HG03442 (cell line): ENCODE results near the gene CD38.
"Not testable (repeated sequence)": the region's sequence is repeated elsewhere in the genome, so short reads cannot be mapped to it uniquely, and the experiment has no call there.

Experiments
- ATAC-seq: cut with Tn5 transposase; IDR thresholded peaks from one replicate; pipeline ENCODE4 v1.9.1; 2021; ENCODE audit warnings: mild to moderate bottlenecking, moderate library complexity; ENCODE audit not compliant: unreplicated experiment

Gene CD38

DNA sequence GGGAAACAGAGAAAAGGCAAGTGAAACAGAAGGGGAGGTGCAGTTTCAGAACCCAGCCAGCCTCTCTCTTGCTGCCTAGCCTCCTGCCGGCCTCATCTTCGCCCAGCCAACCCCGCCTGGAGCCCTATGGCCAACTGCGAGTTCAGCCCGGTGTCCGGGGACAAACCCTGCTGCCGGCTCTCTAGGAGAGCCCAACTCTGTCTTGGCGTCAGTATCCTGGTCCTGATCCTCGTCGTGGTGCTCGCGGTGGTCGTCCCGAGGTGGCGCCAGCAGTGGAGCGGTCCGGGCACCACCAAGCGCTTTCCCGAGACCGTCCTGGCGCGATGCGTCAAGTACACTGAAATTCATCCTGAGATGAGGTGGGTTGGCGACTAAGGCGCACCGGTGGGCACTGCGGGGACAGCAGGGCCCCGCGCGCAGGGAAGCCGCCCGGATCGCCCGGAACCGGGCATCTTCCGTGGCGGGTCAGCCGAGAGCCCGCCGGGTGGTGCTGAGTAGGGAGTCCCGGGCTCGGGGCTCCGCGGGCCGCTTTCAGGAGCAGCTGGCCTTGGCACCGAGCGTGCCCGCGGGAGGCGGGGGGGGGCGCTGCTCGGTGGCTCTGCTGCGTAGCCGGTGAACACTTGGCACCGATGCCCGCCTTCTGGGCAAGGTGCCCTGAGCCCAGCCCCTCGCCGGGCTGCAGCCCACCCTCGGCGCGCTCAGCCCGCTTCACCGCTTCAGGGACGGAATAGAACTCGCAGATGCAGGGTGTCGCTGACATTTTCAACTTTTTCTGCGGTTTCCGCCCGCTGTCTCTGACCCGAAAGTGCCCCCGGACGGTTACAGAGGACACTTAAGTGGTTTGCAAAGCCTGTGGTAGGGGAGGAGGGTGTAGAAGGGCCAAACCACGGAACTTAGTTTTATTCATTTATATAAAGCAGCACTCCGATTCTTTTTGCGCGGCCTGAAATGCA, at the start of gene CD38:
Gene CD38, plus strand, starts transcription at position 40 of the 953 bp plus-strand sequence. Its CDS starts 87 bp downstream, at position 127.
- peak; percentile 60 for ATAC-seq

DNA sequence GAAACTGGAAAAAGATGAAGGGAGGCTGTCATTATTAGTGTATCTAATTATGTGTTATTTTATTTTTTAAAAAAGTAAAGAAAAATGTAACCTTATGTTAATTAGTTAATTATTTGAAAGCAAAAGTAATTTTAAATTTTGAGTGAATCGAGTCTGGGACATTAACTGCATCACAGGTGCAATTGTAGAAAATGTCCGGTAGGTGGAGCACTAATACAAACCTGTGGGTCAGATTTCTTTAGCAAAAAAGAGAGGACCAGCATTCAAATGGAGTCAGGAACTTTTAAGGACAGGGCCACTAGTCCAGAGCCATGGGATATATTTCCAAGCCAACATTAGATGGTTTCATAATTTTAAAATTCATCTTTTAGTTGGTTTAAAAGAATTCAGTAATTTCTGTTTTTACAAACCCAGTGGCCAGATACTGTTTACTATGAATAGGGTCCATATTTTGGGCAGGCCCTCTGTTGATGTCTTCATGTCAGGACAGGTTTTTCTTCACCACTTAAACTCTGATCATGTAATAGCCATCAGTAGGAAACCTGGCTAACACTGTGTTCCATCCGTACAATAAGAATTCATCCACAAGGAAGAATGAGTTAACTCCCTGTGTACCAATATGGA, 48.1 kb upstream of the CD38 start:
- ATAC-seq: peak; percentile 71

- ATAC-seq: not testable (repeated sequence)
Measured at GRCh38 chr4:15733061-15733460, 45.1 kb upstream of the CD38 start.

- no peak for ATAC-seq
Measured at GRCh38 chr4:15735536-15735935, 42.6 kb upstream of the CD38 start.

DNA sequence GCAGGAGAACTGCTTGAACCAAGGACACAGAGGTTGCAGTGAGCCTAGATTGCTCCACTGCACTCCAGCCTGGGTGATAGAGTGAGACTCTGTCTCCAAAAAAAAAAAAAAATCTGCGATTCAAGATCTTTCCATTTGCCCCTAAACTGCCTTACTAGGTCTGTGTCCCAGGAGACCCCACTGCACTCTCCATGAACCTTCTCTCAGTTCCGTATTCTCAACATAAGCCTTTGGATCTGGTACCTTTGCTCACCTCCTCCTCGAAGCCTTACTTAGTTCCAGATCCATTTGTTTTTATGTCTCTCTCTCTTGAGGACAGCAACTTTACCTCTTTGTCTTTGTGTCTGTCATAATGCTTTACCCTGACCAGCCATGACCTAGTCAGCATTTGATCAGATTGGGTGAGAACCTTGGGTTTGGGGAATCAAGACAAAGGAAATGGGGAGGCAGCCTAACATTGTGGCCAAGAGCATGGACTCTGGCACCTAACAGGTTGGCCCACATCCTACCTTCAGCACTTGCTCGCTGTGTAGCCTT, 41.5 kb upstream of the CD38 start:
- no peak for ATAC-seq

DNA sequence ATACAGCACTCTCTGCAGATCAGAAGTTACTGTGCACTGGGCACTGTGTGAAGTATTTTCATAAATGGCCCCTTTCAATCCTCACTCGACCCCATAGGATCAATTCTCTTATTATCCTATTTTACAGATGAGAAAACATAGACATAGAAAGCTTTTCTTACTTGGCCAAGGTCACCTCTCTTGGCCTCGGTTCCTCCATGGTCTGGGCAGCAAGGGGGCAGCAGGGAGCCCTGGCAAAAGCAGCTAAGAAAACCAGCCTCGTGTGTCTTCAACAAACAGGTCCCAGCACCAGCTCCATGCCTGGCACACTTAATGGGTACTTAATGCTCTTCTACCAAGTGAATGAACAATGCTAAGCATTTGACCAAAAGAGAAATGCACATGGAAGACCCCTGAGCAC, 40.9 kb upstream of the CD38 start:
- ATAC-seq: no peak

DNA sequence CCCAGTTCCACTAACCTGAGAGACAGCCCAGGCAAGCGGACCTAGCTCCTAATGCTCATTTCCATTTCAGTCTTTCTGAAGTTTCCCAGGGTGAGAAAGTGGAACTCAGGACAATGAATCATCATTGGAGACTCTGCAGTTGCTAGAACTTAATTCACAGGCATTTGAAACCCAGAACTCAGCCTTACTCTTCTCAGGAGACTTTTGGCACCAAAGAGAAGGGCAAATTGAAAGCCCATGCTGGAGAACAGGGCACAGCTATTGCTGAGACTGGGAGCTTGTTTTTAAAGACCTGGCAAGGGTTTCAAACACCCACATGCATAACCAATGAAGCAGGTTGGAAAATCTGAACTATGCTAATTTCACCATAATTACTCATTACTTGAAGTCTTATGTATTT, 39.3 kb upstream of the CD38 start:
- no peak for ATAC-seq

DNA sequence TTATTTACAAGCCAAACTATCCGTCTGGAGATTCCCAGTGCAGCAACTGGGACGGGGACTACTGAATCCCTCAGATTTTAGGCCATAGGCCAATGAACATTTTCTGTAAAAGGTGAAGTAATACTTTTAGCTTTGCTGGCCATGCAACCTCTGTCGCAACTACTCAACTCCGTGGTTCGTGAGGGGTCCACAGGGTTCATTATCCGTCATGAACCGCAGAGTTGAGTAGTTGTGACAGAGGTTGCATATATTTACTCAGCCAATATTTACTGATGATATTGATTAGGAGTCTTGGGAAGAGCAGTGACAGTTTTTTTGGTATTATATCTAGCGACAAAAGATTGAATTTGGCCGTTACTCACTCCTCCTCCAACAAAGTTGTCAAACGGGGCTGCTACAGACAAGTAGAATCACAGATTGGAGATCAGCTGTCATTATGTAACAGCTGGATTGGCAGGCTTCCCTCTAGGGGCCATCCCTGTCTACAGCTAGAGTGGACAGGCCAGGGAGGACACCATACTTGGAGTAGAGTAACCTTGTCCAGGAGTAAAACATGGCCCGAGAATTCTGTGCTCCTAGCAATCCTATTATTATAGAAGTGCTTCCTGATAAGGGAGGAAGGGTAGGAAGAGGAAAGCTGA, 37.2 kb upstream of the CD38 start:
- no peak for ATAC-seq

DNA sequence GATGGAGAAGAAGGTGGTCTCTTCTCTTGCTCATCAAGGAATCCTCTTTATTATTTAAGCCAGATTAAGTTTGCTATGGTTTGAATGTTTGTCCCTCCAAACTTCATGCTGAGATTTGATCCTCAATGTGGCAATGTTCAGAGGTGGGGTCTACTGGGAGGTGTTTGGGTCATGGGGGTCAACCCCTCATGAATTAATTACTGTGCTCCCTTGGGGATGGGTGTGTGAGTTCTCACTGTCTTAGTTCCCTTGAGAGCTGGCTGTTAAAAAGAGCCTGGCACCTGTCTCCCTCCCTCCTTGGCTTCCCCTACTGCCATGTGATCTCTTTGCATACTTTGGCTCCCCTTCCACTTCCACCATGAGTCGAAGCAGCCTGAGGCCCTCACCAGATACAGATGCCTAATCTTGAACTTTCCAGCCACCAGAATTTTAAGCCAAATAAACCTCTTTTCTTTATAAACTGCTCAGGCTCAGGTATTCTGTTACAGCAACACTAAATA, 36.0 kb upstream of the CD38 start:
- ATAC-seq: no peak

DNA sequence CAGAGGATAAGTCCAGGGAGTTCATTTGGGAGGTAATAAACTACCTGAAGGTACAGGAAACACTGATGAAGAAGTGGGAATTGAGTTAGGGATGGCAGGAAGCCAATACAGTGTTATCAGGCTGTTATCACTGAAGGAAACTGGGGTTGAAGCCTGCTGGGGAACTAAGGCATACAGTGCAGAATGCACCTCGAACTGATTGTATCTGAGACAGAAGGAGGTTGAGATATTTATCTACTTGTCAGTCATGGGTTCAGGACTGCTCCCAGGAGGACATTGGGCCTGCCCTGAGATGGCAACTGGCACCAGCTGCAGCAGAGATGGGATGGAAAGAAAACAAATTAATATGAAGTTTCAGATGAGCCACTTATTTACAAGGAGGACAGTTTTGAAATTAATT, 35.5 kb upstream of the CD38 start:
- ATAC-seq: no peak

DNA sequence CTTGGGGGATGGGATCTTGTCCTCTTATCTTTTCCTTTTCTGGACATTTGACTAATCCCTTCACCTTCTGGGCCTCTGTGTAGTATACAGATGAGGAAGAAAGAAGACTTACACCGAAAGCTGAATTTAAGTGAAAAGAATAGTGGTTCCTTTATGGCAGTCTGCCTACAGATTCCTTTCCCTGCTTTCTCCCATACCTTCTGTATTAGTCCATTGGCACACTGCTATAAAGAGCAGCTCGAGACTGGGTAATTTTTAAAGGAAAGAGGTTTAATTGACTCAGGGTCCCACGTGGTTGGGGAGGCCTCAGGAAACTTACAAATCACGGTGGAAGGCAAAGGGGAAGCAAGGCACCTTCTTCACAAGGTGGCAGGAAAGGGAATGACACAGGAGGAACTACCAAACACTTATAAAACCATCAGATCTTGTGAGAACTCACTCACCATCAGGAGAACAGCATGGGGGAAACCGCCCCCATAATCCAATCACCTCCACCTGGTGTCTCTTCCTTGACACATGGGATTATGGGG, 34.0 kb upstream of the CD38 start:
- no peak for ATAC-seq

GRCh38 chr4:15746110-15746509, 32.0 kb upstream of the CD38 start:
- ATAC-seq: no peak

- ATAC-seq: no peak
Measured at GRCh38 chr4:15749001-15749400, 29.1 kb upstream of the CD38 start.

DNA sequence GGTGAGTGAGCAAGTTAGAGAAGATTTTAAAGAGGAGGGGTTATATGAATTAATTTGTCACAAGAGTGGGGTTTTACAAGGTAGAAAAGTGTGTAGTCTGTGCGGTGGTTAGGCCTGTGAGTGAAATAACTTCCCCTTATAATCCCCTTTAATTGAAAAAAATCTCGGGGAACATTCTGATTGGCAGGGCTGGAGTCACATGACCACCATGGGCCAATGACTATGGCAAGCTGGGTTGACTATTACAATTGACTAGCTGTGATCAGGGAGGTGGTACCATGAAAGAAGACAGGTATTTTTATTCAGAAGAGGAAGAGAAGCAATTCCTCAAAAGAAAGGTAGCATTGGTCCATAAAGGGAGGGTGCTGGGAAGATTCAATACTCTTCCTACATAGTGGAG, 27.0 kb upstream of the CD38 start:
- ATAC-seq: no peak

GRCh38 chr4:15753081-15753480, 25.0 kb upstream of the CD38 start:
- no peak for ATAC-seq

GRCh38 chr4:15753786-15754185, 24.3 kb upstream of the CD38 start:
- ATAC-seq: no peak

DNA sequence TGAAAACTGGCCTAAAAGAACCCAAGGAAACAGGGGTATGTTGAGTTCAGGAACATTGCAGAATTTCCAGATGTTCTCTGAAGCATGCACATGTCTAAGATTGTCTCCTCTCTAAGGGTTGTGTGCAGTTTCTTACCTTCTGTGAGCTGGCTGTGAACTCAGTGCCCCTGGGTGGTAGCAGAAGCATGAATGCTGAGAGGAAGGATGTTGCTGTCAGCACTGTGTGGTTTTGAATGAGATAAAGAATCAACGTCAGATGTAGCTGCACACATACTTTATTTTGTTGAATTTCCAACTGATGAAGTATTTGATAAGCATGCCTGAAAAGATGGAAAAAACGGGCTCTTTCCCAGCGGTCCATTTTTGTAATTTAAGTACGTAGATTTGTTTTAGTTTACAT, 23.8 kb upstream of the CD38 start:
- ATAC-seq: no peak

- peak; percentile 24 for ATAC-seq
Measured at GRCh38 chr4:15755321-15756155, 22.6 kb upstream of the CD38 start.

GRCh38 chr4:15756361-15756861, 21.7 kb upstream of the CD38 start:
- peak; percentile 80 for ATAC-seq

GRCh38 chr4:15757054-15757453, 21.1 kb upstream of the CD38 start:
- ATAC-seq: no peak
